ENCODE results near the gene KCTD10. TPM values are rescaled to one million over a fixed set of nuclear protein-coding genes. Genes with fewer than 3 reads are reported as not detected.

The KCTD10 gene
- total and polyA plus RNA-seq, 10 of the 15 experiments (the other 5 are each of a cell fraction or from before 2014, with no cell fraction given): 5.6 to 52.0 (median 34.2) TPM

DNA sequence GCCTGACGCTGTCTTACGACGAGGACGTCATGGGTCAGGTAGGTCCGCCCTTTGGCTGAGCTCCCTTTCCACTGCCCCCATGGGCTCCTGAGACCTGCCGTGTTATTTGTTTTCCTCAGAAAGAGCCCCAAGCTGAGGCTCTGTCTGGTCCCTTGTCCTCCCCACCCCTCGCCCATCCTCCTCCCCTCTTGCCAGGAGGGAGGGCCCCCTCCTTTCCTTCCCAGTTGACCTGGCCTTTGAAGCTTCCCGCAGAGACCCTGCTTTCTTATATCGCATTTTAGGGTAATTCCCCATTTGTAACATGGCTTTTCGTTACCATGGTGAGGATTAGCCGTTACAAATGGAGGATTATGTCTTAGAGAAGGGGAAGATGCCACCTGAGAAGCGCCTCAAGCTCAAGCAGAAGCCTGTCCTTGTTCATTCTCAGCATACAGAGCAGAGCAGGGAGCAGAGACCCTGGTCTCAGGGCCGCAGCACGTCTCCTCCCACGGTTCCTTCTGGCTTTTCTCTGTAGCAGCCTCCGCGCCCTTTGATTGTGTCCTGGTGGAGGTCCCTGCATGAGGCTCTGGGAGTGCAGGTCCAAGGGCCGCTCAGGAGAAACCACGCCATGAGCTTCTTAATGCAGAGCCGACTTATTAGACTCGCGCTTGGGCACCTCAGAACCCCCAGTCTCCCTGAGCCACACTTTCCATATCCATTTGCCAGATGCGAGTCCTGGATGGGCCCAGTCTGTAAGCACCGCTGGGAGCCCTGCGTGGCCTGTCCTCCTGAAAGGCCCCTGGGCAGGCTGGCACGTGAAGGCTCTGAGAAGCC lies 47.6 kb upstream of the KCTD10 start (continued):
- TF ChIP-seq MYC (IDR thresholded peaks at IDR 0.05; ENCODE audit: insufficient read depth, insufficient read length, insufficient replicate concordance, low read length, severe bottlenecking) (no peak), HCFC1 (IDR thresholded peaks at IDR 0.05; ENCODE audit: low read length) (no peak), RAD21 (IDR thresholded peaks at IDR 0.05; ENCODE audit: insufficient read depth, low read depth, low read length) (no peak), CREM (IDR thresholded peaks at IDR 0.05; ENCODE audit: low read depth) (no peak), POLR2A (IDR thresholded peaks at IDR 0.05; ENCODE audit: low read depth, low read length) (no peak), ZBED1 (IDR thresholded peaks at IDR 0.05; ENCODE audit: borderline replicate concordance) (no peak), FOS (IDR thresholded peaks at IDR 0.05; ENCODE audit: borderline replicate concordance, extremely low read depth, insufficient read length) (no peak), BHLHE40 (IDR thresholded peaks at IDR 0.05; ENCODE audit: borderline replicate concordance in 1 of 2, low read depth in 2 of 2, low read length in 1 of 2) (no peak)
- TF ChIP-seq, protein P1, sequence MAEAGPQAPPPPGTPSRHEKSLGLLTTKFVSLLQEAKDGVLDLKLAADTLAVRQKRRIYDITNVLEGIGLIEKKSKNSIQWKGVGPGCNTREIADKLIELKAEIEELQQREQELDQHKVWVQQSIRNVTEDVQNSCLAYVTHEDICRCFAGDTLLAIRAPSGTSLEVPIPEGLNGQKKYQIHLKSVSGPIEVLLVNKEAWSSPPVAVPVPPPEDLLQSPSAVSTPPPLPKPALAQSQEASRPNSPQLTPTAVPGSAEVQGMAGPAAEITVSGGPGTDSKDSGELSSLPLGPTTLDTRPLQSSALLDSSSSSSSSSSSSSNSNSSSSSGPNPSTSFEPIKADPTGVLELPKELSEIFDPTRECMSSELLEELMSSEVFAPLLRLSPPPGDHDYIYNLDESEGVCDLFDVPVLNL (IDR thresholded peaks at IDR 0.05; ENCODE audit: low read depth, low read length): no peak

DNA sequence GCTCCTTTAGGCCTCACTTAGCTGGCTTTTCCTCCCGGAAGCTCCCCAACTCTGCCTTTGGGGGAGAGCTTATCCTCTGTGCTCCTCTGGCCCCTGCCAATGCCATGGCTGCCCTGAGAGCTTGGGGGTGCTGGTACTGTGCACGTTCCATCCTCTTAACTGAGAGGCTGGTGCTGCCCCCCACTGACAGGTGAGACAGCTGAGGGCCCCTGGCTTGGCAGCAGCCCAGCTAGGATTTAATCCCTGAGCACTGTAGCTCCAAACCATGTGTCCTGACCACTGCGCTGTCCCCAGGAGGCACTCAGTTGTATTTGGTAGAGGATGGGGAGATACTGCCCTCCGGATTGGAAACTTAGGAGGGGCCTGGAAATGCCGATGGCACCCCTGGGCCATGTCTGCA lies 46.4 kb upstream of the KCTD10 start:
- Histone ChIP-seq H3K36me3 (ENCODE audit: control insufficient read depth in 2 of 2, insufficient read depth in 2 of 2, low read length in 1 of 2) (peaks cover 4 to 15% of the 10 kb centered on the region in 2 experiments), H2AFZ (ENCODE audit: control insufficient read depth, low read depth, low read length) (no peak overlapping the region), H3K79me2 (ENCODE audit: control insufficient read depth, insufficient read depth, low read length) (no peaks in the 10 kb centered on the region), H3K27me3 (replicated peaks in 1 of 2; ENCODE audit: control insufficient read depth in 2 of 2, insufficient read depth in 2 of 2, low read length in 1 of 2) (no peaks in the 10 kb centered on the region), H3K4me2 (ENCODE audit: control insufficient read depth, insufficient read depth) (no peak overlapping the region), H3K4me1 (ENCODE audit: control insufficient read depth, insufficient read depth, low read length) (no peaks in the 10 kb centered on the region), H4K20me1 (ENCODE audit: control insufficient read depth, insufficient read depth) (peaks cover 2% of the 10 kb centered on the region; the same call in 1 of the 2 replicates), H3K4me3 (no peak overlapping the region), H3K9me3 (replicated peaks; ENCODE audit: control insufficient read depth, insufficient read depth, low read length) (no peaks in the 10 kb centered on the region), H3K9ac (ENCODE audit: control insufficient read depth, insufficient read depth, low read length) (no peak overlapping the region), H3K27ac (ENCODE audit: control insufficient read depth, insufficient read depth) (no peak overlapping the region)
- DNase-seq (ENCODE audit: low read depth, low spot score): no peak
- no peak for FAIRE-seq
- no TSS peak for BruUV-seq (replicated peaks)
- intact Hi-C loops (cut with micrococcal nuclease; ENCODE audit: unreplicated experiment) (no loop called here), in situ Hi-C loops (cut with MboI) (no loop called here)
- 88% methylated on average over 5 of the region's 5 CpGs for WGBS (ENCODE audit: insufficient coverage, insufficient replicate concordance, low lambda C conversion rate, missing lambda C conversion rate)
- SMC1A ChIA-PET (ENCODE audit: uncharacterized antibody, unreplicated experiment): interaction anchor here (1.0 kb wide), 1 partner anchor 95 kb away, joined by 3 read pairs; no protein-coding TSS in a partner anchor
- RAD21 ChIA-PET (ENCODE audit: unreplicated experiment): no interaction called here
- no peak for ATAC-seq
- POLR2A ChIA-PET: no interaction called here
- CTCF ChIA-PET: no interaction called here
- no peak for TF ChIP-seq IKZF2 (IDR thresholded peaks at IDR 0.05)
- TF ChIP-seq, protein P2, sequence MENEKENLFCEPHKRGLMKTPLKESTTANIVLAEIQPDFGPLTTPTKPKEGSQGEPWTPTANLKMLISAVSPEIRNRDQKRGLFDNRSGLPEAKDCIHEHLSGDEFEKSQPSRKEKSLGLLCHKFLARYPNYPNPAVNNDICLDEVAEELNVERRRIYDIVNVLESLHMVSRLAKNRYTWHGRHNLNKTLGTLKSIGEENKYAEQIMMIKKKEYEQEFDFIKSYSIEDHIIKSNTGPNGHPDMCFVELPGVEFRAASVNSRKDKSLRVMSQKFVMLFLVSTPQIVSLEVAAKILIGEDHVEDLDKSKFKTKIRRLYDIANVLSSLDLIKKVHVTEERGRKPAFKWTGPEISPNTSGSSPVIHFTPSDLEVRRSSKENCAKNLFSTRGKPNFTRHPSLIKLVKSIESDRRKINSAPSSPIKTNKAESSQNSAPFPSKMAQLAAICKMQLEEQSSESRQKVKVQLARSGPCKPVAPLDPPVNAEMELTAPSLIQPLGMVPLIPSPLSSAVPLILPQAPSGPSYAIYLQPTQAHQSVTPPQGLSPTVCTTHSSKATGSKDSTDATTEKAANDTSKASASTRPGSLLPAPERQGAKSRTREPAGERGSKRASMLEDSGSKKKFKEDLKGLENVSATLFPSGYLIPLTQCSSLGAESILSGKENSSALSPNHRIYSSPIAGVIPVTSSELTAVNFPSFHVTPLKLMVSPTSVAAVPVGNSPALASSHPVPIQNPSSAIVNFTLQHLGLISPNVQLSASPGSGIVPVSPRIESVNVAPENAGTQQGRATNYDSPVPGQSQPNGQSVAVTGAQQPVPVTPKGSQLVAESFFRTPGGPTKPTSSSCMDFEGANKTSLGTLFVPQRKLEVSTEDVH (IDR thresholded peaks at IDR 0.05; ENCODE audit: low read depth, partially characterized antibody): no peak
- no peak for TF ChIP-seq RAD21 (IDR thresholded peaks at IDR 0.05; ENCODE audit: insufficient read depth, low read depth, low read length)
- TF ChIP-seq BCLAF1 (IDR thresholded peaks at IDR 0.05): no peak
